ENCODE data around the gene CCDC33. TPM values are rescaled to one million over a fixed set of nuclear protein-coding genes. Genes with fewer than 3 reads are reported as not detected.

Gene CCDC33
- total and polyA plus RNA-seq, 7 donors, result 0.01 to 0.03 TPM; not detected in 5

DNA sequence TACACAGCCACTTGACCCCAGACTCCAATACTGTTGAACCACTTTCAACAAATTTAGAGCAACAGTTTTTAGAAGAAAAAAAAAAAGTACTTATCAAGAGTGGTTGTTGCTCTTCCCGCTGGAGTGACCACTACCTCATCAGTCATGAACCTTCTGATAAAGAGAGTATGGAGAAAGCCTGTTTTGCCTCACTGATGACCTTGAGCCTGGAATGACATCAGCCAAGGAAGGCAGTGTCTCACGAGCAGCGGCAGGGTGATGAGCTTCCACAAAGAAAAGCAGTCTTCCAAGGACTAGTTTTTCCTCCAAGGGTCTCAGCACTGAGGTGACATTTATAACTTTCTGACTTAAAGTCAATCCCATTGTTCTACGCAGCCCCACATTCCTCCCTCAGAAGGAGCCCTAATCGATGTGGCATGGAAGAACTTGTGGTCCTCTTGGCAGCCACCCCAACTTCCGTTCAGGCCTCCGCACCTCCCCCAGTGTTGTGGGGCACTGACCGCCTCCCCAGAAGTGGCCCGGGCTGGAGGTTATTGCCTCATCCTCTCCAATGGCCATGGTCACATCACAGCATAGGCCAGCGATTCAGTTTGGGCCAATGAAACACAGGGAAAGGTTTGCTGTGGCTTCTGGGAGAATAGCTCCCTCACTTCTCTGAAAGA lies 133.1 kb downstream of the CCDC33 start:
- DNase-seq (no peak), ATAC-seq (no peak)
- H3K4me3 ChIP-seq, result no peak overlapping the region
- TF ChIP-seq, protein P1, sequence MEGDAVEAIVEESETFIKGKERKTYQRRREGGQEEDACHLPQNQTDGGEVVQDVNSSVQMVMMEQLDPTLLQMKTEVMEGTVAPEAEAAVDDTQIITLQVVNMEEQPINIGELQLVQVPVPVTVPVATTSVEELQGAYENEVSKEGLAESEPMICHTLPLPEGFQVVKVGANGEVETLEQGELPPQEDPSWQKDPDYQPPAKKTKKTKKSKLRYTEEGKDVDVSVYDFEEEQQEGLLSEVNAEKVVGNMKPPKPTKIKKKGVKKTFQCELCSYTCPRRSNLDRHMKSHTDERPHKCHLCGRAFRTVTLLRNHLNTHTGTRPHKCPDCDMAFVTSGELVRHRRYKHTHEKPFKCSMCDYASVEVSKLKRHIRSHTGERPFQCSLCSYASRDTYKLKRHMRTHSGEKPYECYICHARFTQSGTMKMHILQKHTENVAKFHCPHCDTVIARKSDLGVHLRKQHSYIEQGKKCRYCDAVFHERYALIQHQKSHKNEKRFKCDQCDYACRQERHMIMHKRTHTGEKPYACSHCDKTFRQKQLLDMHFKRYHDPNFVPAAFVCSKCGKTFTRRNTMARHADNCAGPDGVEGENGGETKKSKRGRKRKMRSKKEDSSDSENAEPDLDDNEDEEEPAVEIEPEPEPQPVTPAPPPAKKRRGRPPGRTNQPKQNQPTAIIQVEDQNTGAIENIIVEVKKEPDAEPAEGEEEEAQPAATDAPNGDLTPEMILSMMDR (IDR thresholded peaks at IDR 0.05), result no peak
- no peaks in the 10 kb centered on the region for H3K4me1 ChIP-seq
- no peaks in the 10 kb centered on the region for H3K9me3 ChIP-seq
- peaks cover 0 to 20% (median 1%) of the 10 kb centered on the region in 3 donors for H3K27me3 ChIP-seq (ENCODE audit: insufficient read depth in 3 of 3, low read length in 2 of 3)
- WGBS, 3 donors, result 58 to 66% (median 62%) methylated on average over 10 of the region's 10 CpGs
- H3K36me3 ChIP-seq (ENCODE audit: insufficient read depth in 1 of 2, low read depth in 1 of 2), result no peaks in the 10 kb centered on the region
- intact Hi-C loops (cut with DNase I), result no loop called here
- no peak overlapping the region for H3K27ac ChIP-seq

DNA sequence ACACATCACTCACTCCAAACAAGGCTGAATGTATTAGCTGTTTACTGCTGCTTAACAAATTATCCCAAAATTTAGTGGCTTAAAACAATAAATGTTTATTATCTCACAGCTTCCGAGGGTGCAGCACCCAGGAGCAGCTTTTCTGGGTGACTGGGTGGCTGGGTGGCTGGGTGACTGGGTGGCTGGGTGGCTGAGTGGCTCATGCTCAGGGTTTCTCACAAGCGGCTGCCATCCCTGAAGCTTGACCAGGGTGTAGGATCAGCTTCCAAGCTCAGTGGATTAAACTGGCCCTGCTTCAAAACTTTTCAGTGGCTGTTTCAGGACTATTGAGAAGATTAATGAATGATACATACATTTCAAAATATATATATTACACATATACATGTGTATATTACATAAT lies 133.6 kb downstream of the CCDC33 start:
- DNase-seq, result no peak
- ATAC-seq, result no peak
- H3K9me3 ChIP-seq, result no peaks in the 10 kb centered on the region
- TF ChIP-seq, protein P1 (IDR thresholded peaks at IDR 0.05), result no peak
- no peak overlapping the region for H3K27ac ChIP-seq
- no peaks in the 10 kb centered on the region for H3K4me1 ChIP-seq
- 81 to 86% (median 85%) methylated on average over 2 of the region's 2 CpGs for WGBS, 3 donors
- peaks cover 0 to 17% (median 1%) of the 10 kb centered on the region in 3 donors for H3K27me3 ChIP-seq (ENCODE audit: insufficient read depth in 3 of 3, low read length in 2 of 3)
- H3K36me3 ChIP-seq (ENCODE audit: insufficient read depth in 1 of 2, low read depth in 1 of 2), result no peaks in the 10 kb centered on the region
- intact Hi-C loops (cut with DNase I), result loop anchor here in 1 of 2 donors (10.0 kb wide), 1 partner anchor 585 kb away; the partner anchor contains the start of gene RPP25
- H3K4me3 ChIP-seq, result no peak overlapping the region

DNA sequence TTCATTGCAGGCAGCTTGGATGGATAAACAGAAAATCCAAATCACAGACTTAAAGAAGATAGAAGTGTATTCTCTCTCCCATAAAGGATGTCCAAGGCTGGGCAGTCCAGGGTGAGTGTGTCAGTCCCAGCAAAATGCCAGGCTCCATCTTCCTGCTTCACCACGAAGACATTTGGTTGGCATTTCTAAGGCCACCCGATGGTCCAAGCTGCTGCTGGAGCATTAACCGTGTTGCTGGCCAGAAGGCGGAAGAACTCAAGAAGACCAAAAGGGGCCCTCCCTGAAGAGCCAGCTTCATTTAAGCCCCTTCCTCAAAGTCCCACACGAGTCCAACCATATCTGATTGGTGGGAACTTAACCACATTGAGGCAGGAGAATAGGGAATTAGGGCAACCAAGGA lies 134.3 kb downstream of the CCDC33 start:
- intact Hi-C loops (cut with DNase I), result loop anchor here in 1 of 2 donors (10.0 kb wide), 1 partner anchor 584 kb away; the partner anchor contains the start of gene RPP25
- no peak overlapping the region for H3K27ac ChIP-seq
- H3K9me3 ChIP-seq, result no peaks in the 10 kb centered on the region
- no peak overlapping the region for H3K4me3 ChIP-seq
- H3K36me3 ChIP-seq (ENCODE audit: insufficient read depth in 1 of 2, low read depth in 1 of 2), result no peaks in the 10 kb centered on the region
- TF ChIP-seq, protein P1 (IDR thresholded peaks at IDR 0.05), result no peak
- DNase-seq, result no peak
- 74 to 76% (median 75%) methylated on average over 5 of the region's 5 CpGs for WGBS, 3 donors
- no peak for ATAC-seq
- H3K4me1 ChIP-seq, result no peaks in the 10 kb centered on the region
- peaks cover 0 to 14% (median 1%) of the 10 kb centered on the region in 3 donors for H3K27me3 ChIP-seq (ENCODE audit: insufficient read depth in 3 of 3, low read length in 2 of 3)

DNA sequence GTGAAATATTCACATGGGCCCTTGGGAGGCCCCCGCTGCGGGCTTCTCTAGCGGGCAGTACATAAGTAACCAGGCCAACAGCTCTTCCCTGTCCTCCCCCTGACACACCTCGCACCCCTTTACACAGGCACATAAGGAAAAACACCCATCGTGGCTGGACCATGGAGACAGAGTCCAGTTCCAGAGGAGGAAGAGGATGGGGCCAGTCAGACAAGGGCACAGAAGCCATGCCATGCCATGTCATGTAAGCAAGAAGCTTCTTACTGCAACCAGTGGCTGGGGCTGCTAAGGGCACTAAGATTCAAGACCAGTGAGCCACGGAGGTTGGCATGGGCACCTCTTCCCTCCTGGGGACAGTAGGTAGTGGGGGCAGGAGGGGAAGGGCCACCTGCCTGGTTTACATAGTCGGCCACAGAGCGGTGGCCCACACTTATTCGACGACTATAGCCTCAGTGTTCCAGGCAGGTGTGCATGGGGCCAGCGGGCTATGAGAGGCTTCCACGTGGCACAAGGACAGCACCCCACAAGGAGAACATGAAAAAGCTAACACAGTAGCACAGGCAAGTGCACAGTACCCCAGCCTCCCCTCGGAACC lies 137.0 kb downstream of the CCDC33 start:
- peaks cover 0 to 4% (median 1%) of the 10 kb centered on the region in 3 donors for H3K27me3 ChIP-seq (ENCODE audit: insufficient read depth in 3 of 3, low read length in 2 of 3)
- DNase-seq (no peak), ATAC-seq (no peak)
- no peaks in the 10 kb centered on the region for H3K4me1 ChIP-seq
- no peak overlapping the region for H3K4me3 ChIP-seq
- TF ChIP-seq, protein P1 (IDR thresholded peaks at IDR 0.05), result no peak
- 50 to 53% (median 52%) methylated on average over 13 of the region's 13 CpGs for WGBS, 3 donors
- no peak overlapping the region for H3K27ac ChIP-seq
- no peaks in the 10 kb centered on the region for H3K36me3 ChIP-seq (ENCODE audit: insufficient read depth in 1 of 2, low read depth in 1 of 2)
- intact Hi-C loops (cut with DNase I), result loop anchor here (2.0 to 10.0 kb wide), 2 partner anchors 66 to 582 kb away; partner anchors contain the start of gene RPP25 (in 1 of the 2)
- no peaks in the 10 kb centered on the region for H3K9me3 ChIP-seq
